HG02943 (cell line): ENCODE results near the gene MICB.

ENCODE experiments used
- ATAC-seq: cut with Tn5 transposase; IDR thresholded peaks from one replicate; pipeline ENCODE4 v1.9.1; 2021; ENCODE audit warnings: mild to moderate bottlenecking, low read depth, moderate library complexity; ENCODE audit not compliant: unreplicated experiment

Gene MICB

DNA sequence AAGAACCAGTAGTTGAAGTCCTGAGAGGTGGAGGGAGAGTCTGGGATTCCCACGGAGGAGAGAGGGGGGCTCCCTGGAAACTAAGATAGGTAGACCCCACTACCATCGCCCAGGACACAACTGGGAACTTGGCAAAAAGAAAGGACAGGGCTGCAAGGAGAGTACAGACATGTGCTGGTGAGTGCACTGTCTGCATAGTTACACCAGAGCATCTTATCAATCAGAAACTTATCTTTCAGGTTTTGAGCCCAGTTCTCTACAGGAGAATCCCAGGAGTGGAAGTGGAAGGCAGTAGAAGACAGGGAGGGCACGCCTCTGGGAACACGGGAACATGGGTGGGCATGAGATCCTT is 61.6 kb downstream of the MICB start:
- no peak for ATAC-seq

DNA sequence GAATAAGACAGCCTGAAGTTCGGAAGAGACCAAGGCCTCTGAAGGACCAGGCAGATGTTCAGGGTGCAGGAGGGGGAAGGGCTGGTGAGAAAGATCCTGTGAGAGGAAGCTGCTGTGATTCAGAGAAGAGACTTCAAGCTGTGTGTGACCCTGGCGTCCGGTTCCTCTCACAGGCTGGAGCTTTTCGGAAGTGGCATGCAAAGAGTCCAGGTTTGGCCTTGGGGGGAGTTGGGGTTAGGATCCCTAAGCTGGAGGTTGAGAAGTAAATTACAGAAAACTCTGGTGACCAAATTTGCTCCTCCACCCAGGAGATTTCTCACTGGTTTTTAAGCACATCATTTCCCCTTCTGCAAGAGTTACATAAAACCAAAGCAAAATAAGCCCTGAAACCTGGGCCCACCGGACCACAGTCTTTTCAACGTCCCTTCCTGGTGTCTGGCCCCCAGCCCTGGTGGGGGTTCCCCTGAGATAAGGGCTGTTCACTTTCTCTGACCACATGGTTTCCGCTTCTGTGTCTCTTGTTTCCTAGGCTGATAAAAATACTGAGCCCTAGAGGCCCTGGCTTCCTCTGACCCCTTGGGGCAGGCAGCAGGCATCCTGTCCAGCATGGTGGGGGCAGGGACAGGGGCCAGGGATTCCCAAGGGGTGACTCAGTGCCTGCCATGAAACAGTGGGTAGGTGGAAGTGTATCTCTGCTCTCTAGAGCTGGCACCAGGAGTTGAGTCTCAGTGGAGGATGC is 62.2 kb downstream of the MICB start:
- peak; percentile 60 for ATAC-seq

DNA sequence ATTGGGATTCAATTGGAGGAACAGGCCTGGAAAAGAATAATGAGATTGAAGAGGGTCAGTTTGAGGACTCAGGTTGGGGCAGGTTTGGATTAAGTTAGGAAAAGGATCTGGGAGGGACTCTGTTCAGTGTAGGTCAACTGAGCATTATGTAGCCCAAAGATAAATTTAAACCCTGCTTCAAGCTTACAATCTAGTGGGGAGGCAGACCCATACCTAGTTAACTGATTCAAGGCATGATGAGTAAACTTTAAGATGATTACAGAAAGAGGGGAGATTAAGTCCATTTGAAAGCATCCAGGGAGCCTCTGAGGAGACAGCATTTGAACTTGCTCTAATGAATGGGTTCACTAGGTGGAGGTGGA is 62.7 kb downstream of the MICB start:
- ATAC-seq = no peak
